Activated CD4-positive, alpha-beta memory T cell treated with anti-CD3 and anti-CD28 coated beads, Interleukin-2, amount 10 ng/mL, durations not matched to agents 7 days and 5 days (primary cell): ENCODE measurements around the gene SP7. TPM values are rescaled to one million over a fixed set of nuclear protein-coding genes. Genes with fewer than 3 reads are reported as not detected.
"Not testable (repeated sequence)": the region's sequence is repeated elsewhere in the genome, so short reads cannot be mapped to it uniquely, and the experiment has no call there.

Experiments used
- CTCF ChIA-PET: fragments of 350-600 bp; sonication (Branson Sonifier 250); formaldehyde crosslinking; loops from one replicate; lab custom pipeline; 2021; ENCODE audit warnings: antibody characterized with exemption, inconsistent platforms; lab: Charles Lee
- POLR2A ChIA-PET: fragments of 350-600 bp; sonication (Branson Sonifier 250); formaldehyde crosslinking; loops from one replicate; lab custom pipeline; 2021; ENCODE audit warnings: antibody characterized with exemption; lab: Charles Lee
- DNase-seq: peaks from one replicate; pipeline ENCODE4 v3.0.0-alpha.2; 2020
- H3K27ac Mint-ChIP-seq: one replicate; pipeline ENCODE4 v1.8.0; 2021; ENCODE audit warnings: mild to moderate bottlenecking, mixed read lengths
- H3K27me3 Mint-ChIP-seq: one replicate; pipeline ENCODE4 v1.8.0; 2021; ENCODE audit warnings: mixed read lengths
- H3K36me3 Mint-ChIP-seq: one replicate; pipeline ENCODE4 v1.8.0; 2021; ENCODE audit warnings: low read depth, mixed read lengths
- H3K4me1 Mint-ChIP-seq: one replicate; pipeline ENCODE4 v1.8.0; 2021; ENCODE audit warnings: mixed read lengths
- H3K4me3 Mint-ChIP-seq: one replicate; pipeline ENCODE4 v1.8.0; 2021; ENCODE audit warnings: mild to moderate bottlenecking, mixed read lengths
- H3K9me3 Mint-ChIP-seq: one replicate; pipeline ENCODE4 v1.8.0; 2021; ENCODE audit warnings: mixed read lengths
- total RNA-seq, 2 experiments: library from RNA; stranded (reverse); gene quantifications; one replicate each; pipeline ENCODE4 v1.2.3, GENCODE V29; 2021

The SP7 gene
- total RNA-seq, 2 experiments from 2014 or later: not detected

- H3K4me1 Mint-ChIP-seq: peaks cover 14% of the 10 kb centered on the region
- H3K36me3 Mint-ChIP-seq: peaks cover 52% of the 10 kb centered on the region
- no peak overlapping the region for H3K4me3 Mint-ChIP-seq
- ChIA-PET CTCF (no interaction called here), POLR2A (no interaction called here)
- no peaks in the 10 kb centered on the region for H3K27me3 Mint-ChIP-seq
- DNase-seq: no peak
- H3K9me3 Mint-ChIP-seq: no peaks in the 10 kb centered on the region
- no peak overlapping the region for H3K27ac Mint-ChIP-seq
Observed at GRCh38 chr12:53306826-53307225, 29.3 kb downstream of the SP7 start.

- DNase-seq: no peak
- Mint-ChIP-seq H3K4me3 (peak overlapping the region; percentile 0), H3K36me3 (peaks cover 69% of the 10 kb centered on the region), H3K9me3 (no peaks in the 10 kb centered on the region), H3K27me3 (no peaks in the 10 kb centered on the region), H3K4me1 (peaks cover 50% of the 10 kb centered on the region), H3K27ac (no peak overlapping the region)
- ChIA-PET CTCF (interaction anchor here (0.9 to 6.8 kb wide), 2 partner anchors 19 kb away, joined by 3 to 110 read pairs; partner anchors contain the start of gene AAAS), POLR2A (interaction anchor here (0.9 to 9.9 kb wide), 3 partner anchors 7 to 76 kb away, joined by 3 to 141 read pairs (median 3); partner anchors contain the start of genes AAAS and PFDN5)
Observed at GRCh38 chr12:53302903-53303302, 33.3 kb downstream of the SP7 start.

GRCh38 chr12:53300187-53300586, 36.0 kb downstream of the SP7 start:
- H3K27ac Mint-ChIP-seq: peak overlapping the region; percentile 83
- H3K36me3 Mint-ChIP-seq: peaks cover 60% of the 10 kb centered on the region
- ChIA-PET CTCF (interaction anchor here (0.6 to 6.8 kb wide), 5 partner anchors 12 to 112 kb away, joined by 3 to 110 read pairs (median 4); partner anchors contain the start of gene AAAS), POLR2A (interaction anchor here (1.0 to 9.9 kb wide), 9 partner anchors 21 to 120 kb away, joined by 3 to 141 read pairs (median 4); partner anchors contain the start of genes AAAS, CSAD, ESPL1 and ZNF740)
- peak overlapping the region; percentile 85 for H3K4me3 Mint-ChIP-seq
- no peaks in the 10 kb centered on the region for H3K9me3 Mint-ChIP-seq
- H3K4me1 Mint-ChIP-seq: peaks cover 74% of the 10 kb centered on the region
- no peak for DNase-seq
- H3K27me3 Mint-ChIP-seq: no peaks in the 10 kb centered on the region

- Mint-ChIP-seq H3K4me1 (peaks cover 79% of the 10 kb centered on the region), H3K9me3 (no peaks in the 10 kb centered on the region), H3K27ac (peak within 1 kb of the TSS; percentile 83), H3K27me3 (no peaks in the 10 kb centered on the region), H3K4me3 (peak within 1 kb of the TSS; percentile 85), H3K36me3 (peaks cover 61% of the 10 kb centered on the region)
- POLR2A ChIA-PET: interaction anchor here (0.6 to 9.9 kb wide), 16 partner anchors 8 to 220 kb away, joined by 3 to 141 read pairs (median 4); partner anchors contain the start of genes AAAS, CSAD, ESPL1 and MAP3K12
- CTCF ChIA-PET: interaction anchor here (0.6 to 6.8 kb wide), 15 partner anchors 12 to 281 kb away, joined by 3 to 110 read pairs (median 4); partner anchors contain the start of genes AAAS and TARBP2
- peak; percentile 92 for DNase-seq
Observed at GRCh38 chr12:53299454-53300180, 36.5 kb downstream of the SP7 start, which contains the start of gene MYG1. Gene MYG1, plus strand, starts transcription at chr12:53299695. Its CDS starts 43 bp downstream, at chr12:53299738.

GRCh38 chr12:53299101-53299453, 37.1 kb downstream of the SP7 start:
- Mint-ChIP-seq H3K27me3 (no peaks in the 10 kb centered on the region), H3K4me3 (peak overlapping the region; percentile 85), H3K36me3 (peaks cover 64% of the 10 kb centered on the region), H3K9me3 (no peaks in the 10 kb centered on the region), H3K4me1 (peaks cover 83% of the 10 kb centered on the region), H3K27ac (peak overlapping the region; percentile 83)
- DNase-seq: peak; percentile 45
- ChIA-PET POLR2A (interaction anchor here (0.6 to 9.9 kb wide), 16 partner anchors 9 to 220 kb away, joined by 3 to 141 read pairs (median 4); partner anchors contain the start of genes AAAS, CSAD, ESPL1 and MAP3K12), CTCF (interaction anchor here (0.6 to 6.8 kb wide), 17 partner anchors 11 to 280 kb away, joined by 3 to 110 read pairs (median 4); partner anchors contain the start of genes AAAS and TARBP2)

GRCh38 chr12:53298164-53298563, 38.0 kb downstream of the SP7 start:
- Mint-ChIP-seq H3K27me3 (no peaks in the 10 kb centered on the region), H3K9me3 (no peaks in the 10 kb centered on the region), H3K4me1 (peaks cover 81% of the 10 kb centered on the region), H3K27ac (peak overlapping the region; percentile 22), H3K4me3 (no peak overlapping the region), H3K36me3 (peaks cover 69% of the 10 kb centered on the region)
- ChIA-PET CTCF (interaction anchor here (1.1 to 6.8 kb wide), 7 partner anchors 23 to 138 kb away, joined by 3 to 110 read pairs (median 5); partner anchors contain the start of gene AAAS), POLR2A (interaction anchor here (0.9 to 9.9 kb wide), 4 partner anchors 21 to 79 kb away, joined by 3 to 141 read pairs (median 35); partner anchors contain the start of genes AAAS and ESPL1)
- DNase-seq: no peak

- not testable (repeated sequence) for H3K27me3 Mint-ChIP-seq
Observed at GRCh38 chr12:53297106-53297505, 39.0 kb downstream of the SP7 start.

GRCh38 chr12:53295891-53296219, 40.3 kb downstream of the SP7 start:
- peak overlapping the region; percentile 88 for H3K27ac Mint-ChIP-seq
- ChIA-PET POLR2A (interaction anchor here (0.5 to 9.9 kb wide), 22 partner anchors 8 to 203 kb away, joined by 3 to 141 read pairs (median 4); partner anchors contain the start of genes AAAS, ESPL1, ITGB7 and MAP3K12), CTCF (interaction anchor here (0.6 to 2.5 kb wide), 16 partner anchors 24 to 380 kb away, joined by 3 to 40 read pairs (median 5); partner anchors contain the start of genes AAAS, ATP5MC2, CSAD and ESPL1)
- H3K36me3 Mint-ChIP-seq: peaks cover 70% of the 10 kb centered on the region
- no peaks in the 10 kb centered on the region for H3K27me3 Mint-ChIP-seq
- H3K9me3 Mint-ChIP-seq: no peaks in the 10 kb centered on the region
- peaks cover 59% of the 10 kb centered on the region for H3K4me1 Mint-ChIP-seq
- peak overlapping the region; percentile 97 for H3K4me3 Mint-ChIP-seq
- DNase-seq: no peak

More at GRCh38 chr12:53297106-53297505, 39.0 kb downstream of the SP7 start:
- not testable (repeated sequence) for H3K4me3 Mint-ChIP-seq, H3K9me3 Mint-ChIP-seq, DNase-seq, H3K27ac Mint-ChIP-seq
- ChIA-PET CTCF (interaction anchor here (0.8 to 6.8 kb wide), 5 partner anchors 25 to 98 kb away, joined by 3 to 110 read pairs (median 5); partner anchors contain the start of genes AAAS and ESPL1), POLR2A (interaction anchor here (1.5 to 9.9 kb wide), 6 partner anchors 25 to 112 kb away, joined by 6 to 141 read pairs (median 18); partner anchors contain the start of genes AAAS and ESPL1)
- H3K36me3 Mint-ChIP-seq: peaks cover 70% of the 10 kb centered on the region
- peaks cover 71% of the 10 kb centered on the region for H3K4me1 Mint-ChIP-seq

GRCh38 chr12:53295070-53295890, 40.9 kb downstream of the SP7 start, which contains the start of gene PFDN5:
Gene PFDN5, plus strand, starts transcription at chr12:53295542. Its CDS starts 26 bp downstream, at chr12:53295568.
- peaks cover 68% of the 10 kb centered on the region for H3K36me3 Mint-ChIP-seq

GRCh38 chr12:53292426-53292825, 43.7 kb downstream of the SP7 start:
- peaks cover 66% of the 10 kb centered on the region for H3K36me3 Mint-ChIP-seq
- CTCF ChIA-PET: interaction anchor here (1.0 to 10.6 kb wide), 3 partner anchors 52 to 132 kb away, joined by 3 to 105 read pairs (median 4); no protein-coding TSS in a partner anchor
- no peaks in the 10 kb centered on the region for H3K27me3 Mint-ChIP-seq
- peaks cover 39% of the 10 kb centered on the region for H3K4me1 Mint-ChIP-seq
- H3K4me3 Mint-ChIP-seq: no peak overlapping the region
- no peak overlapping the region for H3K27ac Mint-ChIP-seq
- POLR2A ChIA-PET: interaction anchor here (0.9 to 5.2 kb wide), 5 partner anchors 10 to 112 kb away, joined by 3 to 24 read pairs (median 4); partner anchors contain the start of genes CSAD and ZNF740
- H3K9me3 Mint-ChIP-seq: no peaks in the 10 kb centered on the region
- DNase-seq: no peak

More at GRCh38 chr12:53295070-53295890, 40.9 kb downstream of the SP7 start, which contains the start of gene PFDN5:
- Mint-ChIP-seq H3K4me3 (peak within 1 kb of the TSS; percentile 97), H3K27me3 (no peaks in the 10 kb centered on the region), H3K9me3 (no peaks in the 10 kb centered on the region), H3K4me1 (peaks cover 53% of the 10 kb centered on the region), H3K27ac (peak within 1 kb of the TSS; percentile 88)
- ChIA-PET POLR2A (interaction anchor here (0.5 to 9.9 kb wide), 26 partner anchors 8 to 204 kb away, joined by 3 to 141 read pairs (median 4); partner anchors contain the start of genes AAAS, CSAD, ESPL1 and ITGB7), CTCF (interaction anchor here (0.6 to 2.5 kb wide), 18 partner anchors 13 to 381 kb away, joined by 3 to 40 read pairs (median 4); partner anchors contain the start of genes AAAS, ATP5MC2, CSAD and ESPL1)
- DNase-seq: peak; percentile 90

- ChIA-PET POLR2A (interaction anchor here (1.0 to 1.5 kb wide), 3 partner anchors 9 to 77 kb away, joined by 3 read pairs; no protein-coding TSS in a partner anchor), CTCF (interaction anchor here (0.6 to 10.6 kb wide), 10 partner anchors 8 to 131 kb away, joined by 3 to 105 read pairs (median 5); partner anchors contain the start of genes AAAS, ESPL1 and ITGB7)
- H3K36me3 Mint-ChIP-seq: peaks cover 68% of the 10 kb centered on the region
- H3K27me3 Mint-ChIP-seq: no peaks in the 10 kb centered on the region
- DNase-seq: no peak
- peaks cover 24% of the 10 kb centered on the region for H3K4me1 Mint-ChIP-seq
- no peak overlapping the region for H3K4me3 Mint-ChIP-seq
- no peaks in the 10 kb centered on the region for H3K9me3 Mint-ChIP-seq
- no peak overlapping the region for H3K27ac Mint-ChIP-seq
Observed at GRCh38 chr12:53290661-53291060, 45.5 kb downstream of the SP7 start.
